HEK293 (cell line): Measurements from ENCODE around the gene PLEKHG1.
A peak's percentile ranks its signal among the peaks of the same experiment; 100 is the strongest.

Source experiments
- CTCF ChIA-PET: fragments of 350-600 bp; formaldehyde crosslinking; extraction: SDS; loops from one replicate; lab custom pipeline; 2021; ENCODE audit warnings: antibody characterized with exemption; lab: Yijun Ruan, JAX
- POLR2A ChIA-PET: fragments of 300-600 bp; formaldehyde crosslinking; extraction: SDS; loops from one replicate; lab custom pipeline; 2020; ENCODE audit warnings: antibody characterized with exemption, inconsistent platforms; lab: Yijun Ruan, JAX
- H3K27ac ChIP-seq: fragments of 200-500 bp; sonication (Bioruptor generic); 2 replicates; pipeline ENCODE4 v1.5.1; 2014; ENCODE audit warnings: low read depth, low read length, control low read depth, inconsistent platforms; ENCODE audit errors: extremely low read depth
- H3K36me3 ChIP-seq, 2 experiments: fragments of 200-500 bp in 1 of 2; sonication (Bioruptor generic) in 1 of 2; 1 replicate in 1 of 2; 2 replicates in 1 of 2; pipeline ENCODE4 v1.5.1; 2014 to 2017; ENCODE audit warnings: inconsistent platforms in 2 of 2, low read length in 2 of 2; ENCODE audit not compliant: control insufficient read depth in 2 of 2, insufficient read depth in 1 of 2
- H3K4me1 ChIP-seq: fragments of 200-500 bp; sonication (Bioruptor generic); 2 replicates; pipeline ENCODE4 v1.5.1; 2014; ENCODE audit warnings: mild to moderate bottlenecking, low read length, inconsistent platforms; ENCODE audit not compliant: control insufficient read depth, insufficient read depth
- H3K4me3 ChIP-seq: 2 replicates; pipeline ENCODE4 v1.5.1; 2011; ENCODE audit warnings: low read depth, mild to moderate bottlenecking, control low read depth, low read length, moderate library complexity
- H3K9me3 ChIP-seq: fragments of 200-500 bp; sonication (Bioruptor generic); 2 replicates; pipeline ENCODE4 v1.5.1; 2014; ENCODE audit warnings: low read depth, low read length, inconsistent platforms; ENCODE audit not compliant: control insufficient read depth, insufficient read depth
- FEZF1 ChIP-seq: fragments of 450-650 bp; formaldehyde crosslinking; IDR thresholded peaks from 2 replicates; pipeline ENCODE4 v1.5.1; 2016; ENCODE audit warnings: missing biosample characterization, missing genetic modification characterization
- KLF16 ChIP-seq: fragments of 450-650 bp; formaldehyde crosslinking; IDR thresholded peaks from 2 replicates; pipeline ENCODE4 v1.5.1; 2017; ENCODE audit warnings: missing biosample characterization, missing genetic modification characterization
- PRDM1 ChIP-seq: fragments of 450-650 bp; formaldehyde crosslinking; IDR thresholded peaks from 2 replicates; pipeline ENCODE4; 2016; ENCODE audit warnings: missing biosample characterization, missing genetic modification characterization
- PRDM4 ChIP-seq: fragments of 450-650 bp; formaldehyde crosslinking; IDR thresholded peaks from 2 replicates; pipeline ENCODE4 v1.5.1; 2017; ENCODE audit warnings: missing biosample characterization, missing genetic modification characterization
- PRDM6 ChIP-seq: fragments of 450-650 bp; formaldehyde crosslinking; IDR thresholded peaks from 2 replicates; pipeline ENCODE4 v1.5.1; 2017; ENCODE audit warnings: missing biosample characterization, missing genetic modification characterization
- REST ChIP-seq: fragments of 450-650 bp; formaldehyde crosslinking; IDR thresholded peaks from 2 replicates; pipeline ENCODE4 v1.5.1; 2016; ENCODE audit warnings: missing biosample characterization, missing genetic modification characterization
- WT1 ChIP-seq: fragments of 450-650 bp; formaldehyde crosslinking; IDR thresholded peaks from 2 replicates; pipeline ENCODE4 v1.5.1; 2016; ENCODE audit warnings: missing biosample characterization, missing genetic modification characterization
- ZBTB6 ChIP-seq: fragments of 450-650 bp; formaldehyde crosslinking; IDR thresholded peaks from 2 replicates; pipeline ENCODE4 v1.5.1; 2017; ENCODE audit warnings: missing biosample characterization, missing genetic modification characterization
- ZNF10 ChIP-seq: fragments of 450-650 bp; formaldehyde crosslinking; IDR thresholded peaks from 2 replicates; pipeline ENCODE4 v1.5.1; 2017; ENCODE audit warnings: missing biosample characterization, missing genetic modification characterization
- ZNF121 ChIP-seq: fragments of 450-650 bp; formaldehyde crosslinking; IDR thresholded peaks from 2 replicates; pipeline ENCODE4 v1.5.1; 2016; ENCODE audit warnings: missing biosample characterization, missing genetic modification characterization
- ZNF266 ChIP-seq: fragments of 450-650 bp; formaldehyde crosslinking; IDR thresholded peaks from 2 replicates; pipeline ENCODE4 v1.5.1; 2016; ENCODE audit warnings: missing biosample characterization, missing genetic modification characterization, low read depth
- ZNF350 ChIP-seq: fragments of 450-650 bp; formaldehyde crosslinking; IDR thresholded peaks from 2 replicates; pipeline ENCODE4 v1.5.0; 2017; ENCODE audit warnings: missing biosample characterization, mild to moderate bottlenecking, missing genetic modification characterization
- ZNF629 ChIP-seq: fragments of 450-650 bp; formaldehyde crosslinking; IDR thresholded peaks from 2 replicates; pipeline ENCODE4 v1.5.1; 2017; ENCODE audit warnings: missing biosample characterization, missing genetic modification characterization
- ZNF704 ChIP-seq: fragments of 450-650 bp; formaldehyde crosslinking; IDR thresholded peaks from 2 replicates; pipeline ENCODE4 v1.5.1; 2016; ENCODE audit warnings: missing biosample characterization, missing genetic modification characterization
- ZSCAN5A ChIP-seq: fragments of 450-650 bp; formaldehyde crosslinking; IDR thresholded peaks from 2 replicates; pipeline ENCODE4 v1.5.1; 2016; ENCODE audit warnings: missing biosample characterization, missing genetic modification characterization
- TF ChIP-seq, protein P1 (sequence below): sonication (generic); formaldehyde crosslinking; IDR thresholded peaks from 2 replicates; pipeline ENCODE4 v1.8.1; 2022; ENCODE audit warnings: mild to moderate bottlenecking, moderate library complexity, missing genetic modification reagents

Gene PLEKHG1

GRCh38 chr6:150638765-150639164 is 39.1 kb downstream of the PLEKHG1 start:
- Histone ChIP-seq H3K36me3 (no peaks in the 10 kb centered on the region), H3K27ac (no peak overlapping the region), H3K4me1 (peaks cover 59% of the 10 kb centered on the region), H3K4me3 (no peak overlapping the region), H3K9me3 (no peaks in the 10 kb centered on the region)
- POLR2A ChIA-PET, result interaction anchor here (0.6 kb wide), 1 partner anchor 56 kb away, joined by 3 read pairs; no protein-coding TSS in a partner anchor
- CTCF ChIA-PET, result interaction anchor here (0.7 to 1.7 kb wide), 5 partner anchors 35 to 774 kb away, joined by 4 to 7 read pairs (median 5); no protein-coding TSS in a partner anchor
- peak; percentile 29; the same call in 1 of the 2 replicates for TF ChIP-seq PRDM6 (tag by site-specific recombination)
- TF ChIP-seq ZNF704 (tag by site-specific recombination), result no peak

DNA sequence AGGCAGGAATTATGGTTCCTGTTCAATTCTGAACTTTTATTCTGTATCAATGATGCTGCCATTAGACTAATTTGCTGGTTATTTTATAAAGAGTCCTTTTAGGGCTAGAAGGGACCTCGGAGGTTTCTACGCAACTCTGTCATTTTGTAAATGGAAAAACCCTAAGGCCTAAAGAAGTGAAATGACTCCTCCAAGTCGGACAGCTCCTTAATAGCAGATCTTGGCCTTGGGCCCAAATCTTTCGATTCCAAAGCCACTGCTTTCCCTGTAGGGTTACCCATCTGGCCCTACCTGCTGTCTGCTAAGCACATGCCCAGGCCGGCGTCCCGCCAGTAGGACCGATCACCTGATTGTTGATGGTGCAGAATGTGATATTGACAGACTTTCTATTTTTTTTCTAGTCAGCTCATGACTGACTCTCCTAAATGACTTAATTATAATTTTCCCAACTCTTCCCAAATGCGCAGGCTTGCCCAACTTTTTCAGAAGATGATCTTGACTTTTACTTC is 40.2 kb downstream of the PLEKHG1 start:
- Histone ChIP-seq H3K4me1 (peaks cover 55% of the 10 kb centered on the region), H3K27ac (no peak overlapping the region), H3K4me3 (no peak overlapping the region), H3K36me3 (no peaks in the 10 kb centered on the region), H3K9me3 (no peaks in the 10 kb centered on the region)
- ChIA-PET CTCF (interaction anchor here (0.6 to 1.6 kb wide), 4 partner anchors 9 to 175 kb away, joined by 3 to 7 read pairs (median 4); no protein-coding TSS in a partner anchor), POLR2A (no interaction called here)
- TF ChIP-seq REST (tag by site-specific recombination) (peak; percentile 73), KLF16 (tag by site-specific recombination) (no peak)

DNA sequence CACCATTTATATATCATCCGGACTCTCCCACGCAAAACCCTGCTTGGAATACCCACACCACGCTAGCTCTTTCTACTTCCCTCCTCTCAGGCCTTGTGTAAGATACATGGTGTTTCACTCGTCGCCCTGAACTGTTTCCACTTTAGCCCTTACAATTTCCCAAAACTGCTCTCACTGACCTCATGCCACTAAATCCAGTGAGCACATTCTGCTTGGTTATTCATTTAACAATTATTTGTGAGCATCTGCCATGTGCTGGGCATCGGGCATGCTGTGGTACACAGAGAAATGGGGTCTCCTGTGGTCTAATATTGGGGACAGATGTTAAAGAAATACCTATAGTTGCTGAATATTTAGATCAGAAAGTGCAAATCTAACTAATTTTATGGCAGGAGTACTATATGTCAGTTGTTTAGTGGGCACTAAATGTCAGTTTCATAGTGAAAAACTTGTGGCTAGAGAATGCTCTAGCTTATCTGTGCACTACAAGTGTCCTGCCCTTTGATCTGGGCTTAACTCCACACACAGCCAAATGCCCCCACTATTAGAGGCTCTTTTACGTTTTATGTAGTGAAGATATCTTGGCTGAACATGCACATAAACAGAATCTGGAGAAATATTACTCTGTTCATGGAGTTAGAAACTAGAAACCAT is 41.0 kb downstream of the PLEKHG1 start:
- Histone ChIP-seq H3K4me1 (peaks cover 47% of the 10 kb centered on the region), H3K9me3 (no peaks in the 10 kb centered on the region), H3K27ac (no peak overlapping the region; the same call in 1 of the 2 replicates), H3K36me3 (no peaks in the 10 kb centered on the region), H3K4me3 (no peak overlapping the region)
- ChIA-PET CTCF (interaction anchor here (0.5 kb wide), 1 partner anchor 99 kb away, joined by 3 read pairs; no protein-coding TSS in a partner anchor), POLR2A (no interaction called here)
- TF ChIP-seq, protein P1, sequence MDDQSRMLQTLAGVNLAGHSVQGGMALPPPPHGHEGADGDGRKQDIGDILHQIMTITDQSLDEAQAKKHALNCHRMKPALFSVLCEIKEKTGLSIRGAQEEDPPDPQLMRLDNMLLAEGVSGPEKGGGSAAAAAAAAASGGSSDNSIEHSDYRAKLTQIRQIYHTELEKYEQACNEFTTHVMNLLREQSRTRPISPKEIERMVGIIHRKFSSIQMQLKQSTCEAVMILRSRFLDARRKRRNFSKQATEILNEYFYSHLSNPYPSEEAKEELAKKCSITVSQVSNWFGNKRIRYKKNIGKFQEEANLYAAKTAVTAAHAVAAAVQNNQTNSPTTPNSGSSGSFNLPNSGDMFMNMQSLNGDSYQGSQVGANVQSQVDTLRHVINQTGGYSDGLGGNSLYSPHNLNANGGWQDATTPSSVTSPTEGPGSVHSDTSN (CRISPR knock-in tag), result no peak
- peak; percentile 51 for TF ChIP-seq PRDM4
- TF ChIP-seq ZNF121 (tag by site-specific recombination), result no peak
- TF ChIP-seq WT1 (tag by site-specific recombination), result no peak
- no peak for TF ChIP-seq ZBTB6 (tag by site-specific recombination)
- TF ChIP-seq ZSCAN5A (tag by site-specific recombination), result no peak
- TF ChIP-seq ZNF350, result no peak
- TF ChIP-seq ZNF10 (tag by site-specific recombination), result no peak
- TF ChIP-seq ZNF629 (tag by site-specific recombination), result no peak
- TF ChIP-seq PRDM1 (tag by site-specific recombination), result no peak
- no peak for TF ChIP-seq ZNF266
- peak; percentile 43; the same call in 1 of the 2 replicates for TF ChIP-seq FEZF1
